NCI-H1092 (cell line): ENCODE measurements around the gene AAMP.

Source experiments
- DNase-seq: peaks from one replicate; lab custom pipeline; 2025; lab: John Stamatoyannopoulos, UW

AAMP gene

GRCh38 chr2:218294430-218295022 lies 24.6 kb upstream of the AAMP start:
- DNase-seq = no peak

- DNase-seq = no peak
Observed at GRCh38 chr2:218293715-218294429, 23.9 kb upstream of the AAMP start.

GRCh38 chr2:218292048-218293014 lies 22.4 kb upstream of the AAMP start, which contains the start of gene TMBIM1:
Gene TMBIM1, minus strand, starts transcription at chr2:218292503. Its CDS starts 10,362 bp downstream, at chr2:218282141.
- DNase-seq = no peak

- no peak for DNase-seq
Observed at GRCh38 chr2:218291318-218292047, 21.5 kb upstream of the AAMP start.

GRCh38 chr2:218290316-218291261 lies 20.7 kb upstream of the AAMP start:
- DNase-seq = no peak

- no peak for DNase-seq
Observed at GRCh38 chr2:218289639-218290315, 19.8 kb upstream of the AAMP start.

GRCh38 chr2:218286570-218287459 lies 16.9 kb upstream of the AAMP start:
- DNase-seq = no peak

GRCh38 chr2:218285604-218286003 lies 15.7 kb upstream of the AAMP start:
- peak; percentile 49 for DNase-seq

GRCh38 chr2:218284106-218284811 lies 14.3 kb upstream of the AAMP start:
- DNase-seq = no peak

- DNase-seq = no peak
Observed at GRCh38 chr2:218282173-218282991, 12.4 kb upstream of the AAMP start.

- DNase-seq = no peak
Observed at GRCh38 chr2:218281449-218281848, 11.5 kb upstream of the AAMP start.

GRCh38 chr2:218280260-218280870 lies 10.4 kb upstream of the AAMP start:
- DNase-seq = no peak

GRCh38 chr2:218278531-218279360 lies 8.8 kb upstream of the AAMP start:
- DNase-seq = no peak

GRCh38 chr2:218277921-218278320 lies 8.0 kb upstream of the AAMP start:
- DNase-seq = no peak

- no peak for DNase-seq
Observed at GRCh38 chr2:218276986-218277755, 7.2 kb upstream of the AAMP start.
